Heart left ventricle (tissue), 16 donors: Measurements from ENCODE around the gene MED29. TPM values are rescaled to one million over a fixed set of nuclear protein-coding genes. Genes with fewer than 3 reads are reported as not detected.

Experiments
- ATAC-seq, 4 donors: fragments of 200-7000 bp; cut with Tn5 transposase; one replicate each; pipeline ENCODE4 v1.9.1; 2020 to 2022; ENCODE audit warnings: moderate library complexity in 4 of 4, mild to moderate bottlenecking in 3 of 4, moderate number of reproducible peaks in 1 of 4
- DNase-seq, 5 donors: peaks; one replicate each; pipeline ENCODE4 v3.0.0-alpha.2; 2020
- H3K27ac ChIP-seq, 12 donors: fragments of 200-600 bp; sonication (generic) in 4 of 12; one replicate each; pipeline versions ENCODE4 v1.5.0 to v1.8.0; 2016 to 2022; ENCODE audit warnings: mild to moderate bottlenecking in 2 of 12
- H3K27me3 ChIP-seq, 9 donors: fragments of 200-600 bp; sonication (generic) in 2 of 9; one replicate each; pipeline versions ENCODE4 v1.5.1 to v1.8.0; 2016 to 2022; ENCODE audit warnings: mild to moderate bottlenecking in 3 of 9
- H3K36me3 ChIP-seq, 9 donors: fragments of 200-600 bp; sonication (generic) in 2 of 9; one replicate each; pipeline versions ENCODE4 v1.5.0 to v1.8.0; 2018 to 2022; ENCODE audit warnings: mild to moderate bottlenecking in 2 of 9
- H3K4me1 ChIP-seq, 12 donors: fragments of 200-600 bp; sonication (generic) in 4 of 12; one replicate each; pipeline versions ENCODE4 v1.5.0 to v1.8.0; 2016 to 2022; ENCODE audit warnings: mild to moderate bottlenecking in 3 of 12
- H3K4me3 ChIP-seq, 12 donors: fragments of 200-600 bp; sonication (generic) in 4 of 12; one replicate each; pipeline versions ENCODE4 v1.5.0 to v1.8.0; 2017 to 2022; ENCODE audit warnings: mild to moderate bottlenecking in 9 of 12, moderate library complexity in 4 of 12
- H3K9me3 ChIP-seq, 12 donors: fragments of 200-600 bp; sonication (generic) in 4 of 12; one replicate each; pipeline versions ENCODE4 v1.5.0 to v1.8.0; 2016 to 2022; ENCODE audit warnings: mild to moderate bottlenecking in 1 of 12
- CTCF ChIP-seq, 12 donors: fragments of 200-600 bp; sonication (generic) in 4 of 12; IDR thresholded peaks; one replicate each; pipeline versions ENCODE4 v1.5.0 to v1.8.0; 2018 to 2022; ENCODE audit warnings: antibody characterized with exemption in 12 of 12, mild to moderate bottlenecking in 5 of 12
- POLR2A ChIP-seq, 2 donors: fragments of 450-650 bp; IDR thresholded peaks; one replicate each; pipeline ENCODE4 v1.6.1; 2017; ENCODE audit warnings: antibody characterized with exemption in 2 of 2, mild to moderate bottlenecking in 2 of 2, moderate library complexity in 2 of 2
- WGBS, 4 donors: extraction: QIAGEN DNeasy Blood & Tissue Kit in 2 of 4; methylation state at CpG; one replicate each; pipeline versions ENCODE4 v1.1.5 to v1.1.7; 2013 to 2018; 5-methylcytosine and 5-hydroxymethylcytosine counted together
- intact Hi-C, 10 donors: fragments of 100-400 bp; cut with DNase I; formaldehyde crosslinking; loops; one replicate each; pipeline versions ENCODE4 v1.11.1 to v1.14.2; 2022
- polyA plus RNA-seq, 2 donors: library from polyadenylated mRNA; stranded (reverse); fragments of 200-250 nt; gene quantifications; one replicate each; pipeline ENCODE4 v1.2.3, GENCODE V29; 2013
- total RNA-seq, 9 donors: library from RNA; depleted of rRNA in 2 of 9; stranded (reverse); fragments of >200 nt in 2 of 9; fragmentation: NEBNext Ultra II Directional in 3 of 9; extraction: Animal tissue kit (Norgen Biotek cat#: 25700) in 3 of 9; gene quantifications; one replicate each; pipeline versions ENCODE4 v1.1.0 to v1.2.4, GENCODE V29; 2016 to 2023
- donor health status: ischemic (EF 13 %, LVEDD 7.1; RV severe dilation, severe dysfunction).
- donor health status: healthy with polysubstance abuse.
- donor health status: DM: no; HTN: yes; CAD: no.
- donor health status: DM: no; HTN: no; CAD: no.
- donor health status: ischemic (EF 25% LVEDD 6.9; RV normal size, moderate dysfunction).
- donor health status: ischemic (EF 25% LVEDD 5.7; RV mildly dilated, moderate dysfunction).
- donor health status: healthy.
- donor health status: DM: yes; HTN: yes; CAD: no.
- donor health status: ischemic (EF 35%, LVEDD 5.7; RV mildly dilated, moderate dysfunction).
- donor health status: nonischemic (EF 11% LVEDD 7.7; RV severe dilation, severe dysfunction).
- donor health status: DM: yes; HTN: yes; CAD: no.
- donor health status: PGD.
- donor health status: ischemic (EF 29% LVEDD 5.4; RV normal size, mild dysfunction).
- donor health status: nonischemic (EF 23%, LVEDD 6.1; RV moderate dilation, normal function).

Gene MED29
- total and polyA plus RNA-seq, 11 donors, result 26.3 to 53.0 (median 34.1) TPM

- no peak for DNase-seq
- no peak for ATAC-seq
- TF ChIP-seq POLR2A (IDR thresholded peaks at IDR 0.05), result no peak
- TF ChIP-seq CTCF (IDR thresholded peaks at IDR 0.05), result no peak
- H3K27me3 ChIP-seq, result no peaks in the 10 kb centered on the region
- peaks cover 3 to 97% (median 92%) of the 10 kb centered on the region in 9 donors for H3K36me3 ChIP-seq
- 83 to 87% (median 86%) methylated on average over 16 to 18 of the region's 18 CpGs for WGBS, 4 donors
- no peaks in the 10 kb centered on the region for H3K9me3 ChIP-seq
- no peak overlapping the region for H3K27ac ChIP-seq
- intact Hi-C loops, result no loop called here
- H3K4me1 ChIP-seq, result peaks cover 0 to 13% (median 1%) of the 10 kb centered on the region in 12 donors
- no peak overlapping the region for H3K4me3 ChIP-seq
Measured at GRCh38 chr19:39356647-39357046, 34.5 kb upstream of the MED29 start.

GRCh38 chr19:39359026-39359425, 32.2 kb upstream of the MED29 start:
- no peaks in the 10 kb centered on the region for H3K9me3 ChIP-seq
- TF ChIP-seq POLR2A (IDR thresholded peaks at IDR 0.05), result no peak
- no peak for TF ChIP-seq CTCF (IDR thresholded peaks at IDR 0.05)
- H3K4me3 ChIP-seq, result no peak overlapping the region
- 93 to 98% (median 94%) methylated on average over 3 of the region's 3 CpGs for WGBS, 4 donors
- peaks cover 0 to 19% (median 9%) of the 10 kb centered on the region in 12 donors for H3K4me1 ChIP-seq
- ATAC-seq, result no peak
- no peaks in the 10 kb centered on the region for H3K27me3 ChIP-seq
- intact Hi-C loops, result no loop called here
- no peak overlapping the region for H3K27ac ChIP-seq
- H3K36me3 ChIP-seq, result peaks cover 3 to 99% (median 92%) of the 10 kb centered on the region in 9 donors
- no peak for DNase-seq

GRCh38 chr19:39360599-39360998, 30.6 kb upstream of the MED29 start:
- DNase-seq (no peak), ATAC-seq (no peak)
- TF ChIP-seq POLR2A (IDR thresholded peaks at IDR 0.05), result no peak
- TF ChIP-seq CTCF (IDR thresholded peaks at IDR 0.05), result no peak
- no peak overlapping the region for H3K27ac ChIP-seq
- no peaks in the 10 kb centered on the region for H3K27me3 ChIP-seq
- H3K4me3 ChIP-seq, result no peak overlapping the region
- WGBS, 4 donors, result 79 to 100% (median 97%) methylated on average over 1 of the region's 1 CpG
- peaks cover 3 to 96% (median 79%) of the 10 kb centered on the region in 9 donors for H3K36me3 ChIP-seq
- H3K9me3 ChIP-seq, result no peaks in the 10 kb centered on the region
- intact Hi-C loops, result no loop called here
- peaks cover 0 to 25% (median 9%) of the 10 kb centered on the region in 12 donors for H3K4me1 ChIP-seq

GRCh38 chr19:39362682-39363657, 28.2 kb upstream of the MED29 start:
- ATAC-seq, result peak in 3 of 4 donors; percentile 30 to 61 (median 59)
- 57 to 68% (median 61%) methylated on average over 6 of the region's 6 CpGs for WGBS, 4 donors
- Histone ChIP-seq H3K9me3 (no peaks in the 10 kb centered on the region), H3K27me3 (no peaks in the 10 kb centered on the region), H3K36me3 (peaks cover 0 to 91% (median 69%) of the 10 kb centered on the region in 9 donors), H3K4me3 (no peak overlapping the region), H3K4me1 (peaks cover 0 to 25% (median 9%) of the 10 kb centered on the region in 12 donors), H3K27ac (peak overlapping the region in 10 of 12 donors; percentile 17 to 63 (median 32))
- TF ChIP-seq CTCF (IDR thresholded peaks at IDR 0.05), result no peak
- TF ChIP-seq POLR2A (IDR thresholded peaks at IDR 0.05), result no peak
- intact Hi-C loops, result no loop called here
- DNase-seq, result no peak
